K562 (cell line): ENCODE measurements around the gene AGMO. TPM values are rescaled to one million over a fixed set of nuclear protein-coding genes. Genes with fewer than 3 reads are reported as not detected.

Experiments
- ELK3 ChIP-seq: fragments of 450-650 bp; formaldehyde crosslinking; IDR thresholded peaks from 2 replicates; pipeline ENCODE4 v1.4.0; 2020; ENCODE audit warnings: mild to moderate bottlenecking
- SREBF2 ChIP-seq: sonication (generic); formaldehyde crosslinking; IDR thresholded peaks from 2 replicates; pipeline ENCODE4 v1.4.0; 2020; ENCODE audit warnings: mild to moderate bottlenecking, missing genetic modification reagents
- polyA plus RNA-seq, 8 experiments: library from polyadenylated mRNA; depleted of rRNA in 4 of 8; stranded (reverse) in 5 of 8; unstranded in 3 of 8; fragments of >200 nt; fragmentation: Nextera tagmentation in 2 of 8; fragmentation: Illumina TruSeq in 1 of 8; extraction: Ambion mirVana in 2 of 8; extraction: Trizol in 1 of 8; gene quantifications; 2 replicates each; pipeline versions ENCODE4 v1.2.1 to v1.2.3, GENCODE V29; 2011 to 2014; ENCODE audit warnings: inconsistent platforms in 1 of 8, missing spikeins in 1 of 8
- total RNA-seq, 7 experiments: library from RNA; depleted of rRNA in 6 of 7; stranded (reverse); fragments of >200 nt in 6 of 7; fragmentation: Illumina TruSeq in 2 of 7; extraction: Trizol in 2 of 7; gene quantifications; 2 replicates each; pipeline versions ENCODE4 v1.2.1 to v1.2.3, GENCODE V29; 2011 to 2021; ENCODE audit warnings: low replicate concordance in 1 of 7

Gene AGMO
- total and polyA plus RNA-seq, 9 of the 15 experiments (the other 6 are each of a cell fraction or from before 2014, with no cell fraction given): 0.30 to 1.4 (median 0.69) TPM; not detected in 1

- TF ChIP-seq ELK3 (no peak), SREBF2 (no peak)
Observed at GRCh38 chr7:15158141-15158810, 403.5 kb downstream of the AGMO start (continued).

Other genes starting within 250 kb of the AGMO start
- not detected in 2 replicates for gene MEOX2, start 124.7 kb upstream of the AGMO start, total RNA-seq (2014; rRNA removed)
- gene MEOX2, start 124.7 kb upstream of the AGMO start, total RNA-seq (2014; rRNA removed; fragmentation: Illumina TruSeq; extraction: Trizol): not detected in 2 replicates
- not detected in 2 replicates for gene MEOX2, start 124.7 kb upstream of the AGMO start, total RNA-seq (2015; rRNA removed; fragmentation: Illumina TruSeq; extraction: Trizol)
- gene MEOX2, start 124.7 kb upstream of the AGMO start, total RNA-seq (2021): not detected in 2 replicates
- gene MEOX2, start 124.7 kb upstream of the AGMO start, polyA plus RNA-seq (2011; rRNA removed): not detected in 2 replicates
- gene MEOX2, start 124.7 kb upstream of the AGMO start, polyA plus RNA-seq (2014; fragmentation: Illumina TruSeq; extraction: Trizol): not detected in 2 replicates
- not detected for gene MEOX2, start 124.7 kb upstream of the AGMO start, polyA plus RNA-seq (2014; fragmentation: Nextera tagmentation; extraction: Ambion mirVana)
- not detected in 2 replicates for gene MEOX2, start 124.7 kb upstream of the AGMO start, polyA plus RNA-seq (2014; rRNA removed)